IPS-15b (cell line): Measurements from ENCODE around the gene CTTNBP2NL.
"Not testable (repeated sequence)": the region's sequence is repeated elsewhere in the genome, so short reads cannot be mapped to it uniquely, and the experiment has no call there.

Experiments used
- H3K27me3 ChIP-seq: one replicate; pipeline ENCODE4 v1.6.1; 2013; ENCODE audit warnings: low read length; ENCODE audit not compliant: control insufficient read depth, insufficient read depth
- H3K36me3 ChIP-seq: one replicate; pipeline ENCODE4 v1.6.1; 2013; ENCODE audit warnings: low read length; ENCODE audit not compliant: control insufficient read depth, insufficient read depth
- H3K4me1 ChIP-seq: one replicate; pipeline ENCODE4 v1.6.1; 2013; ENCODE audit warnings: mild to moderate bottlenecking, low read length; ENCODE audit not compliant: control insufficient read depth, insufficient read depth
- H3K4me3 ChIP-seq: one replicate; pipeline ENCODE4 v1.5.1; 2013; ENCODE audit warnings: low read depth, low read length
- H3K9ac ChIP-seq: one replicate; pipeline ENCODE4 v1.6.1; 2013; ENCODE audit warnings: low read depth, mild to moderate bottlenecking, low read length
- H3K9me3 ChIP-seq: one replicate; pipeline ENCODE4 v1.6.1; 2013; ENCODE audit warnings: mild to moderate bottlenecking, low read length; ENCODE audit not compliant: control insufficient read depth, insufficient read depth

Gene CTTNBP2NL

GRCh38 chr1:112402682-112403643 lies 6.9 kb downstream of the CTTNBP2NL start:
- Histone ChIP-seq H3K4me3 (no peak overlapping the region), H3K9ac (no peak overlapping the region), H3K4me1 (peaks cover 32% of the 10 kb centered on the region)

GRCh38 chr1:112406771-112407170 lies 10.8 kb downstream of the CTTNBP2NL start:
- Histone ChIP-seq H3K27me3 (no peaks in the 10 kb centered on the region), H3K9me3 (no peaks in the 10 kb centered on the region), H3K4me3 (no peak overlapping the region), H3K36me3 (no peaks in the 10 kb centered on the region), H3K4me1 (peaks cover 23% of the 10 kb centered on the region), H3K9ac (no peak overlapping the region)

More at GRCh38 chr1:112402682-112403643, 6.9 kb downstream of the CTTNBP2NL start:
- Histone ChIP-seq H3K36me3 (no peaks in the 10 kb centered on the region), H3K27me3 (no peaks in the 10 kb centered on the region), H3K9me3 (no peaks in the 10 kb centered on the region)

GRCh38 chr1:112409414-112409813 lies 13.4 kb downstream of the CTTNBP2NL start:
- peaks cover 5% of the 10 kb centered on the region for H3K4me1 ChIP-seq
- no peaks in the 10 kb centered on the region for H3K27me3 ChIP-seq
- H3K4me3 ChIP-seq: no peak overlapping the region
- no peaks in the 10 kb centered on the region for H3K9me3 ChIP-seq
- H3K9ac ChIP-seq: no peak overlapping the region
- no peaks in the 10 kb centered on the region for H3K36me3 ChIP-seq

GRCh38 chr1:112410673-112411072 lies 14.7 kb downstream of the CTTNBP2NL start:
- Histone ChIP-seq H3K4me1 (peaks cover 3% of the 10 kb centered on the region), H3K9ac (no peak overlapping the region)

GRCh38 chr1:112417271-112417670 lies 21.3 kb downstream of the CTTNBP2NL start:
- Histone ChIP-seq H3K36me3 (no peaks in the 10 kb centered on the region), H3K4me3 (no peak overlapping the region), H3K27me3 (no peaks in the 10 kb centered on the region), H3K9me3 (no peaks in the 10 kb centered on the region), H3K9ac (no peak overlapping the region), H3K4me1 (no peaks in the 10 kb centered on the region)

More at GRCh38 chr1:112410673-112411072, 14.7 kb downstream of the CTTNBP2NL start:
- H3K4me3 ChIP-seq: no peak overlapping the region
- H3K27me3 ChIP-seq: no peaks in the 10 kb centered on the region
- H3K9me3 ChIP-seq: no peaks in the 10 kb centered on the region
- H3K36me3 ChIP-seq: no peaks in the 10 kb centered on the region

DNA sequence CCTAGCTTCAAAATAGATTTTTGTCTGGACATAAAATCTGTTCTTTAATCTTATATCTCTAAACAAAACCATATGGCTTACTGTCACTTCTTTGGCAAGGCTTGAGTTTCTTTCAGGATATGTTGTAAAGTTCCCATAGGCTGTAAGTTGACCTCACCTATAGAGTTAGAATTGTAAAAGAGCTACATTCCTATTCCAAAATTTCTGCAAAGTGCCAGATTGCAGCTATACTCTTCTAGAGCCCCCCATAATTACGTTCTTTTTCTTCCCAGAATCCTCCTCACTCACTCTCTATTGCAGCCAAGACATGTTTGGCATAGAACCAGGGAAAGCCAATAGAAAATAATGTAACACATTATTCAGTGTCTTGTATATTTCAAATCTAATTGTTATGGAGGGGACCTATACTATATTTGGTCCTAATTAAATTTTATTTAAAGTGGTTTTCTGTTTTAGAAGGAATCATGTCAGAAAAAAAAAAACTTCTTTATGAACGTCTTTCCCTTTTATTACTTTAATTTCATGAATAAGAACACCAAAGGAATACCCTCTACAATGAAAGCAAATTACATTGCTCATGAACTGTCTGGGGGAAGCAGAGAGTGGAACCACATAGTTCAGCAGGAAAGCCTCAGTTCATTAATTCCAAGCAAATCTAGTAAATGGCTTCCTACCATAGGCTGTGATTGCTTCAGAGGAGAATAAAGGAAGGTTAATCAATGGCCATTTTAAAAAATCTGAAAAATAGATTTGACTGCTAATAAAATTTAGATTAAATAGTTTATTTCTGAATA lies 22.3 kb downstream of the CTTNBP2NL start:
- H3K9me3 ChIP-seq: no peaks in the 10 kb centered on the region
- no peak overlapping the region for H3K4me3 ChIP-seq
- no peak overlapping the region for H3K9ac ChIP-seq
- H3K4me1 ChIP-seq: no peaks in the 10 kb centered on the region
- no peaks in the 10 kb centered on the region for H3K36me3 ChIP-seq
- H3K27me3 ChIP-seq: no peaks in the 10 kb centered on the region

GRCh38 chr1:112423207-112423606 lies 27.2 kb downstream of the CTTNBP2NL start:
- H3K4me3 ChIP-seq: no peak overlapping the region
- no peak overlapping the region for H3K9ac ChIP-seq
- H3K4me1 ChIP-seq: peaks cover 7% of the 10 kb centered on the region
- no peaks in the 10 kb centered on the region for H3K27me3 ChIP-seq
- H3K36me3 ChIP-seq: no peaks in the 10 kb centered on the region
- H3K9me3 ChIP-seq: no peaks in the 10 kb centered on the region

DNA sequence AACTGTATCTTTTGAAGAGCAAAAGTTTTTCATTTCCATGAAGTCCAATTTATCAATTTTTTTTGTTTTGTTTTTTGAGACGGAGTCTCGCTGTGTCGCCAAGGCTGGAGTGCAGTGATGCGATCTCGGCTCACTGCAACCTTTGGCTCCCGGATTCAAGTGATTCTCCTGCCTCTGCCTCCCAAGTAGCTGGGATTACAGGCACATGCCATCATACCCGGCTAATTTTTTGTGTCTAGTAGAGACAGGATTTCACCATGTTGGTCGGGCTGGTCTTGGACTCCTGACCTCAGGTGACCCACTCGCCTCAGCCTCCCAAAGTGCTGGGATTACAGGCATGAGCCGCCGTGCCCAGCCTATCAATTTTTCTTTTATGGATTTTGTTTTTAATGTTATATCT lies 27.7 kb downstream of the CTTNBP2NL start:
- not testable (repeated sequence) for H3K27me3 ChIP-seq, H3K4me1 ChIP-seq, H3K9me3 ChIP-seq, H3K9ac ChIP-seq, H3K36me3 ChIP-seq, H3K4me3 ChIP-seq

- Histone ChIP-seq H3K4me3 (no peak overlapping the region), H3K27me3 (no peaks in the 10 kb centered on the region), H3K9ac (no peak overlapping the region), H3K9me3 (no peaks in the 10 kb centered on the region), H3K4me1 (no peaks in the 10 kb centered on the region), H3K36me3 (no peaks in the 10 kb centered on the region)
Observed at GRCh38 chr1:112429749-112430148, 33.7 kb downstream of the CTTNBP2NL start.

DNA sequence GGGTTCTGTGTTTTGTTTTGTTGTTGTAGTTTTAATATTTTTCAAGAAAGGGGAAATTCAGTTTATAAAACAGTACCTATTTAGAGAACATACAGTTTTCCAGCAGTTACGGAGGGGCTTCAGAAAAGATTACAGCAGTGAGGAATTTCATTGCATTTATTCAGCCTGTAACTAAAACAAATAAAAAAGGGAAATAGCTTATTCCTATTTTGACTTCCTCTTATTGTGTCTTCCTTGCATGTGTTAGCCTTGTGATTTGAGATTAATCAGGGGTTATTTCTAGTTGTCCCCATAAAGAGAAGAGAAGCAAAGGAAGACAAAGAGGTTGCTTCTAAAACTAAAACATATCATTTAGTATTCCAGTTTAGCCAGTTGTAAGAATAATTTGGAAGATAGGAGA lies 35.0 kb downstream of the CTTNBP2NL start:
- Histone ChIP-seq H3K9ac (no peak overlapping the region), H3K36me3 (no peaks in the 10 kb centered on the region), H3K27me3 (no peaks in the 10 kb centered on the region)

DNA sequence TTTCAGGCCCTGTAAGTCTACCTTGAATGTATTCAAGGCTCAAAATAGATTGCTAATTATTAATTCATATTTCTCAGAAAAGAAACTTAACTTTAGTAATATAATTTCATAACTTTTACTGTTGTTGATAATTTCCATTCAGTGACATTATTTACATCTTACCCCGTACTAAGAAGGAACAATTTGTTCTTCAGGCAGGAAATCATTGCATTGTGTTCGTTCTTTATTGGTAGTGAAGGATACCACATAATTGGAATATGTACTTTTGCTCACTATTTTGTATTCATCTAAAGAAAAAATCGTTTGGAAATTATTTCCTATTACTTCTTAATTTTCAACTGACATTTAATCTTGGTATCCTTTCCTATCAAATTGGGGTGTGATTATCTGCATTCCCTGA lies 39.4 kb downstream of the CTTNBP2NL start:
- H3K9me3 ChIP-seq: no peaks in the 10 kb centered on the region
- H3K36me3 ChIP-seq: no peaks in the 10 kb centered on the region
- no peaks in the 10 kb centered on the region for H3K27me3 ChIP-seq
- H3K9ac ChIP-seq: no peak overlapping the region
- H3K4me1 ChIP-seq: no peaks in the 10 kb centered on the region
- H3K4me3 ChIP-seq: no peak overlapping the region

More for the DNA sequence above, 35.0 kb downstream of the CTTNBP2NL start:
- Histone ChIP-seq H3K4me3 (no peak overlapping the region), H3K4me1 (no peaks in the 10 kb centered on the region), H3K9me3 (no peaks in the 10 kb centered on the region)
